ENCODE measurements around the gene CNTN5. TPM values are rescaled to one million over a fixed set of nuclear protein-coding genes. Genes with fewer than 3 reads are reported as not detected.

CNTN5 gene
- total and polyA plus RNA-seq, 2 experiments from 2014 or later, result 9.6 to 10.6 TPM

- H3K27me3 ChIP-seq, result no peaks in the 10 kb centered on the region
- no peak overlapping the region for H3K27ac ChIP-seq
- H3K4me3 ChIP-seq, result no peak overlapping the region
- H4K20me1 ChIP-seq (ENCODE audit: insufficient read depth, poor library complexity, severe bottlenecking), result no peaks in the 10 kb centered on the region
- H3K9me2 ChIP-seq (replicated peaks; ENCODE audit: insufficient read depth), result no peaks in the 10 kb centered on the region
- no peaks in the 10 kb centered on the region for H3K79me2 ChIP-seq
- TF ChIP-seq EZH2phosphoT487 (IDR thresholded peaks at IDR 0.05; ENCODE audit: low read depth, severe bottlenecking, unreplicated experiment), result no peak
- no peak for TF ChIP-seq EZH2 (IDR thresholded peaks at IDR 0.05; ENCODE audit: borderline replicate concordance)
- no peak for TF ChIP-seq CTCF (IDR thresholded peaks at IDR 0.05; ENCODE audit: poor library complexity)
- H3K36me3 ChIP-seq (replicated peaks; ENCODE audit: insufficient read depth, low read depth), result no peaks in the 10 kb centered on the region
- WGBS (ENCODE audit: low lambda C conversion rate, missing lambda C conversion rate), result 50% methylated on average over 2 of the region's 2 CpGs
- DNase-seq (ENCODE audit: low spot score), result no peak
- no peak overlapping the region for H2AFZ ChIP-seq
- H3K4me1 ChIP-seq (ENCODE audit: insufficient read depth), result no peaks in the 10 kb centered on the region
- no peaks in the 10 kb centered on the region for H3K9me3 ChIP-seq (ENCODE audit: low read depth)
- H3K4me2 ChIP-seq, result no peak overlapping the region
These were observed 550.3 kb downstream of the CNTN5 start for GRCh38 chr11:99571094-99571493.

- Histone ChIP-seq H3K27me3 (no peaks in the 10 kb centered on the region), H3K36me3 (replicated peaks; ENCODE audit: insufficient read depth, low read depth) (no peaks in the 10 kb centered on the region), H3K4me3 (no peak overlapping the region), H3K9me2 (replicated peaks; ENCODE audit: insufficient read depth) (no peaks in the 10 kb centered on the region), H3K4me2 (no peak overlapping the region), H3K4me1 (ENCODE audit: insufficient read depth) (no peaks in the 10 kb centered on the region), H4K20me1 (ENCODE audit: insufficient read depth, poor library complexity, severe bottlenecking) (no peaks in the 10 kb centered on the region), H3K79me2 (no peaks in the 10 kb centered on the region), H3K27ac (no peak overlapping the region), H3K9me3 (ENCODE audit: low read depth) (no peaks in the 10 kb centered on the region), H2AFZ (no peak overlapping the region)
- TF ChIP-seq EZH2 (IDR thresholded peaks at IDR 0.05; ENCODE audit: borderline replicate concordance), result no peak
- no peak for TF ChIP-seq CTCF (IDR thresholded peaks at IDR 0.05; ENCODE audit: poor library complexity)
- DNase-seq (ENCODE audit: low spot score), result no peak
These were observed 564.1 kb downstream of the CNTN5 start for GRCh38 chr11:99584830-99585229.

GRCh38 chr11:99585606-99586005 lies 564.9 kb downstream of the CNTN5 start:
- no peaks in the 10 kb centered on the region for H3K79me2 ChIP-seq
- TF ChIP-seq EZH2 (IDR thresholded peaks at IDR 0.05; ENCODE audit: borderline replicate concordance) (no peak), CTCF (IDR thresholded peaks at IDR 0.05; ENCODE audit: poor library complexity) (no peak), EZH2phosphoT487 (IDR thresholded peaks at IDR 0.05; ENCODE audit: low read depth, severe bottlenecking, unreplicated experiment) (no peak)
- H3K4me3 ChIP-seq, result no peak overlapping the region
- DNase-seq (ENCODE audit: low spot score), result no peak
- H3K4me2 ChIP-seq, result no peak overlapping the region
- H3K9me3 ChIP-seq (ENCODE audit: low read depth), result no peaks in the 10 kb centered on the region
- no peaks in the 10 kb centered on the region for H3K9me2 ChIP-seq (replicated peaks; ENCODE audit: insufficient read depth)
- no peaks in the 10 kb centered on the region for H3K4me1 ChIP-seq (ENCODE audit: insufficient read depth)
- H4K20me1 ChIP-seq (ENCODE audit: insufficient read depth, poor library complexity, severe bottlenecking), result no peaks in the 10 kb centered on the region
- H2AFZ ChIP-seq, result no peak overlapping the region
- WGBS (ENCODE audit: low lambda C conversion rate, missing lambda C conversion rate), result 40% methylated on average over 4 of the region's 4 CpGs
- H3K27me3 ChIP-seq, result no peaks in the 10 kb centered on the region
- no peaks in the 10 kb centered on the region for H3K36me3 ChIP-seq (replicated peaks; ENCODE audit: insufficient read depth, low read depth)
- no peak overlapping the region for H3K27ac ChIP-seq

GRCh38 chr11:99589771-99590170 lies 569.0 kb downstream of the CNTN5 start:
- Histone ChIP-seq H3K27ac (no peak overlapping the region), H2AFZ (no peak overlapping the region), H3K27me3 (no peaks in the 10 kb centered on the region), H3K36me3 (replicated peaks; ENCODE audit: insufficient read depth, low read depth) (no peaks in the 10 kb centered on the region), H3K79me2 (no peaks in the 10 kb centered on the region), H3K4me3 (no peak overlapping the region), H3K9me3 (ENCODE audit: low read depth) (no peaks in the 10 kb centered on the region), H3K4me1 (ENCODE audit: insufficient read depth) (no peaks in the 10 kb centered on the region), H4K20me1 (ENCODE audit: insufficient read depth, poor library complexity, severe bottlenecking) (no peaks in the 10 kb centered on the region), H3K9me2 (replicated peaks; ENCODE audit: insufficient read depth) (no peaks in the 10 kb centered on the region), H3K4me2 (no peak overlapping the region)
- no peak for DNase-seq (ENCODE audit: low spot score)
- TF ChIP-seq CTCF (IDR thresholded peaks at IDR 0.05; ENCODE audit: poor library complexity) (no peak), EZH2 (IDR thresholded peaks at IDR 0.05; ENCODE audit: borderline replicate concordance) (no peak), EZH2phosphoT487 (IDR thresholded peaks at IDR 0.05; ENCODE audit: low read depth, severe bottlenecking, unreplicated experiment) (no peak)
- WGBS (ENCODE audit: low lambda C conversion rate, missing lambda C conversion rate), result 83% methylated on average over 2 of the region's 2 CpGs

Measured in hepatocyte (in vitro differentiated cells).